GM19035 (cell line): Measurements from ENCODE around the gene DNAI7.
A peak's percentile ranks its signal among the peaks of the same experiment; 100 is the strongest.

Experiments
- ATAC-seq: cut with Tn5 transposase; IDR thresholded peaks from one replicate; pipeline ENCODE4 v1.9.1; 2021; ENCODE audit not compliant: unreplicated experiment

DNAI7 gene

GRCh38 chr12:25186038-25186787 lies 8.7 kb downstream of the DNAI7 start:
- ATAC-seq, result peak; percentile 67

- ATAC-seq, result no peak
These were observed 10.8 kb downstream of the DNAI7 start for GRCh38 chr12:25184132-25184531.

- ATAC-seq, result no peak
These were observed 12.2 kb downstream of the DNAI7 start for GRCh38 chr12:25182765-25183164.

GRCh38 chr12:25162866-25163265 lies 32.1 kb downstream of the DNAI7 start:
- ATAC-seq, result no peak

- no peak for ATAC-seq
These were observed 38.9 kb downstream of the DNAI7 start for GRCh38 chr12:25156061-25156460.

- ATAC-seq, result peak; percentile 57
These were observed 39.9 kb downstream of the DNAI7 start for GRCh38 chr12:25155022-25155576.

GRCh38 chr12:25152055-25152454 lies 42.9 kb downstream of the DNAI7 start:
- ATAC-seq, result no peak

GRCh38 chr12:25151476-25151875 lies 43.5 kb downstream of the DNAI7 start:
- no peak for ATAC-seq

GRCh38 chr12:25146686-25147085 lies 48.3 kb downstream of the DNAI7 start:
- ATAC-seq, result no peak

- no peak for ATAC-seq
These were observed 59.3 kb downstream of the DNAI7 start for GRCh38 chr12:25135531-25136154.

GRCh38 chr12:25131270-25131669 lies 63.7 kb downstream of the DNAI7 start:
- no peak for ATAC-seq

GRCh38 chr12:25130741-25131188 lies 64.2 kb downstream of the DNAI7 start:
- ATAC-seq, result no peak

- ATAC-seq, result no peak
These were observed 68.2 kb downstream of the DNAI7 start for GRCh38 chr12:25126746-25127145.

- no peak for ATAC-seq
These were observed 68.9 kb downstream of the DNAI7 start for GRCh38 chr12:25126101-25126500.

GRCh38 chr12:25124493-25124892 lies 70.5 kb downstream of the DNAI7 start:
- no peak for ATAC-seq

- ATAC-seq, result no peak
These were observed 71.8 kb downstream of the DNAI7 start for GRCh38 chr12:25123126-25123525.

- no peak for ATAC-seq
These were observed 73.0 kb downstream of the DNAI7 start for GRCh38 chr12:25121916-25122315.

- ATAC-seq, result no peak
These were observed 73.8 kb downstream of the DNAI7 start for GRCh38 chr12:25121110-25121509.

GRCh38 chr12:25119020-25119419 lies 75.9 kb downstream of the DNAI7 start:
- no peak for ATAC-seq

- no peak for ATAC-seq
These were observed 79.3 kb downstream of the DNAI7 start for GRCh38 chr12:25115677-25116076.

GRCh38 chr12:25113651-25114050 lies 81.3 kb downstream of the DNAI7 start:
- no peak for ATAC-seq

- ATAC-seq, result no peak
These were observed 84.7 kb downstream of the DNAI7 start for GRCh38 chr12:25110260-25110659.
